Esophagus muscularis mucosa (tissue), 3 donors: ENCODE results near the gene POLR2E.
"Not testable (repeated sequence)": the region's sequence is repeated elsewhere in the genome, so short reads cannot be mapped to it uniquely, and the experiment has no call there.

Source experiments
- POLR2A ChIP-seq: fragments of 450-650 bp; IDR thresholded peaks from one replicate; pipeline ENCODE4 v1.6.1; 2017; ENCODE audit warnings: antibody characterized with exemption, moderate library complexity, mild to moderate bottlenecking, low read depth
- TF ChIP-seq, protein P1 (sequence below), 3 experiments: fragments of 200-600 bp in 2 of 3; fragments of 450-650 bp in 1 of 3; sonication (generic) in 2 of 3; IDR thresholded peaks; one replicate each; pipeline ENCODE4 v1.5.1; 2017 to 2019; ENCODE audit warnings: antibody characterized with exemption in 3 of 3, mild to moderate bottlenecking in 2 of 3, moderate library complexity in 1 of 3

GRCh38 chr19:1129084-1129483 lies 33.9 kb upstream of the POLR2E start:
- TF ChIP-seq POLR2A = not testable (repeated sequence)
- TF ChIP-seq, protein P1, sequence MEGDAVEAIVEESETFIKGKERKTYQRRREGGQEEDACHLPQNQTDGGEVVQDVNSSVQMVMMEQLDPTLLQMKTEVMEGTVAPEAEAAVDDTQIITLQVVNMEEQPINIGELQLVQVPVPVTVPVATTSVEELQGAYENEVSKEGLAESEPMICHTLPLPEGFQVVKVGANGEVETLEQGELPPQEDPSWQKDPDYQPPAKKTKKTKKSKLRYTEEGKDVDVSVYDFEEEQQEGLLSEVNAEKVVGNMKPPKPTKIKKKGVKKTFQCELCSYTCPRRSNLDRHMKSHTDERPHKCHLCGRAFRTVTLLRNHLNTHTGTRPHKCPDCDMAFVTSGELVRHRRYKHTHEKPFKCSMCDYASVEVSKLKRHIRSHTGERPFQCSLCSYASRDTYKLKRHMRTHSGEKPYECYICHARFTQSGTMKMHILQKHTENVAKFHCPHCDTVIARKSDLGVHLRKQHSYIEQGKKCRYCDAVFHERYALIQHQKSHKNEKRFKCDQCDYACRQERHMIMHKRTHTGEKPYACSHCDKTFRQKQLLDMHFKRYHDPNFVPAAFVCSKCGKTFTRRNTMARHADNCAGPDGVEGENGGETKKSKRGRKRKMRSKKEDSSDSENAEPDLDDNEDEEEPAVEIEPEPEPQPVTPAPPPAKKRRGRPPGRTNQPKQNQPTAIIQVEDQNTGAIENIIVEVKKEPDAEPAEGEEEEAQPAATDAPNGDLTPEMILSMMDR (IDR thresholded peaks at IDR 0.05) = not testable (repeated sequence)
